ENCODE data around the gene ABLIM3.

The ABLIM3 gene

GRCh38 chr5:149166128-149166527 lies 24.8 kb downstream of the ABLIM3 start:
- no peaks in the 10 kb centered on the region for H3K36me3 ChIP-seq (ENCODE audit: control insufficient read depth, insufficient read depth, low read length)
- no peaks in the 10 kb centered on the region for H3K27me3 ChIP-seq (ENCODE audit: control insufficient read depth, insufficient read depth, low read length)
- no peaks in the 10 kb centered on the region for H3K4me1 ChIP-seq (ENCODE audit: control insufficient read depth, insufficient read depth, low read length)
- H3K9me3 ChIP-seq (ENCODE audit: control insufficient read depth, low read length), result no peaks in the 10 kb centered on the region
- H3K4me3 ChIP-seq (ENCODE audit: low read length), result no peak overlapping the region
- no peak overlapping the region for H3K9ac ChIP-seq (ENCODE audit: low read length)

- Histone ChIP-seq H3K36me3 (ENCODE audit: control insufficient read depth, insufficient read depth, low read length) (no peaks in the 10 kb centered on the region), H3K9ac (ENCODE audit: low read length) (no peak overlapping the region), H3K27me3 (ENCODE audit: control insufficient read depth, insufficient read depth, low read length) (no peaks in the 10 kb centered on the region), H3K4me1 (ENCODE audit: control insufficient read depth, insufficient read depth, low read length) (no peaks in the 10 kb centered on the region), H3K4me3 (ENCODE audit: low read length) (no peak overlapping the region), H3K9me3 (ENCODE audit: control insufficient read depth, low read length) (no peaks in the 10 kb centered on the region)
Measured at GRCh38 chr5:149166591-149167100, 25.4 kb downstream of the ABLIM3 start.

DNA sequence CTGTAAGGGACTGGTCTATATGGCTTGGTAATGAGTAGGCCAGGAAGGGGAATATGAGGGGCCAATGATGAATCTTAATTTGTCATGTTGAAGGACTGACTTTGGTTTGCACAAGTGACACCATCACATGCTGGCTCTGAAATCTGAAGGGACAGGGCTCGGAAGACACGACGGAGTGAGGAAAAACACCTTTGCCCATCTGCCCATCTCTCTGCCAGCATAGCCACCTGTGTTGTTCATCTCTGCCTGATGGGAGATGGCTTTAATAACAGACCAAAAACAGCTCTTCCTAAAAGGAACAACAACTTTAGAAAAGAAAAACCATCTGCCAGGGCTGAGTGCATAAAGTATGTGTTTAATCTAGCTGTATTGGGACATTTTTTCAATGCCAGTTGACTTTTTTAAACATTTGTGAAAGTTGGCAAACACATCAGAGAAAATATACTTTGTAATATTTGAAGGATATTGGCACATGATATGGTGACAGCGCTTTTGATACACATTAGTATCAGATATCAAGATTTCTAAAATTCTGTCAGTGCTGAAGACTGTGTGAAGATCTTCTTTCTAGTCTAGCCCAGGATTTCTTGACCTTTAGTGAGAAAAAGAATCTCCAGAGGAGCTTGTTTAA lies 27.1 kb downstream of the ABLIM3 start:
- H3K9me3 ChIP-seq (ENCODE audit: control insufficient read depth, low read length), result no peaks in the 10 kb centered on the region
- no peak overlapping the region for H3K9ac ChIP-seq (ENCODE audit: low read length)
- no peaks in the 10 kb centered on the region for H3K27me3 ChIP-seq (ENCODE audit: control insufficient read depth, insufficient read depth, low read length)
- no peaks in the 10 kb centered on the region for H3K36me3 ChIP-seq (ENCODE audit: control insufficient read depth, insufficient read depth, low read length)
- H3K4me3 ChIP-seq (ENCODE audit: low read length), result no peak overlapping the region
- no peaks in the 10 kb centered on the region for H3K4me1 ChIP-seq (ENCODE audit: control insufficient read depth, insufficient read depth, low read length)

GRCh38 chr5:149170299-149170698 lies 29.0 kb downstream of the ABLIM3 start:
- Histone ChIP-seq H3K9me3 (ENCODE audit: control insufficient read depth, low read length) (no peaks in the 10 kb centered on the region), H3K4me3 (ENCODE audit: low read length) (no peak overlapping the region), H3K4me1 (ENCODE audit: control insufficient read depth, insufficient read depth, low read length) (no peaks in the 10 kb centered on the region), H3K36me3 (ENCODE audit: control insufficient read depth, insufficient read depth, low read length) (no peaks in the 10 kb centered on the region), H3K27me3 (ENCODE audit: control insufficient read depth, insufficient read depth, low read length) (no peaks in the 10 kb centered on the region), H3K9ac (ENCODE audit: low read length) (no peak overlapping the region)

- Histone ChIP-seq H3K27me3 (ENCODE audit: control insufficient read depth, insufficient read depth, low read length) (no peaks in the 10 kb centered on the region), H3K36me3 (ENCODE audit: control insufficient read depth, insufficient read depth, low read length) (no peaks in the 10 kb centered on the region), H3K4me3 (ENCODE audit: low read length) (no peak overlapping the region), H3K9ac (ENCODE audit: low read length) (no peak overlapping the region), H3K9me3 (ENCODE audit: control insufficient read depth, low read length) (no peaks in the 10 kb centered on the region), H3K4me1 (ENCODE audit: control insufficient read depth, insufficient read depth, low read length) (no peaks in the 10 kb centered on the region)
Measured at GRCh38 chr5:149172261-149172660, 31.0 kb downstream of the ABLIM3 start.

GRCh38 chr5:149172709-149173505 lies 31.6 kb downstream of the ABLIM3 start:
- Histone ChIP-seq H3K9ac (ENCODE audit: low read length) (no peak overlapping the region), H3K27me3 (ENCODE audit: control insufficient read depth, insufficient read depth, low read length) (no peaks in the 10 kb centered on the region), H3K4me1 (ENCODE audit: control insufficient read depth, insufficient read depth, low read length) (no peaks in the 10 kb centered on the region), H3K9me3 (ENCODE audit: control insufficient read depth, low read length) (no peaks in the 10 kb centered on the region), H3K36me3 (ENCODE audit: control insufficient read depth, insufficient read depth, low read length) (no peaks in the 10 kb centered on the region), H3K4me3 (ENCODE audit: low read length) (no peak overlapping the region)

DNA sequence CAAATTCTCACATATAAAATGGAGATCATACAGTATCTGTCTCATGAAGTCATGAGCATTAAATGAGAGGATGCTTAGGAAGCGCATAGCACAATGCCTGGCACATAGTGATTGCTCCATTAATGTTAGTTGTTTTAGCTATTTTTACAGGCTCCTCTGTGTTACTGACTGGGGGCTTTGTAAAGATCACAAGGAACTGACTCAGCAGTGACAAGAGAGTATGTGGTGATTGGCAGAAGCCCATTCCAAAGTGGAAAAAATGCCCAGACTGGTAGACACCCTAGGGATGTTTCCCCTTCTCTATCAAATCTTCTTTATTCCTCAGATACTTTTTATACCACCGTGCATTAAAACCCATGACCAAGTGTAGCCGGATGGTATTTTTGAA lies 33.5 kb downstream of the ABLIM3 start:
- Histone ChIP-seq H3K27me3 (ENCODE audit: control insufficient read depth, insufficient read depth, low read length) (no peaks in the 10 kb centered on the region), H3K36me3 (ENCODE audit: control insufficient read depth, insufficient read depth, low read length) (no peaks in the 10 kb centered on the region), H3K4me1 (ENCODE audit: control insufficient read depth, insufficient read depth, low read length) (no peaks in the 10 kb centered on the region), H3K9ac (ENCODE audit: low read length) (no peak overlapping the region), H3K4me3 (ENCODE audit: low read length) (no peak overlapping the region), H3K9me3 (ENCODE audit: control insufficient read depth, low read length) (no peaks in the 10 kb centered on the region)

GRCh38 chr5:149175346-149176105 lies 34.2 kb downstream of the ABLIM3 start:
- H3K4me1 ChIP-seq (ENCODE audit: control insufficient read depth, insufficient read depth, low read length), result no peaks in the 10 kb centered on the region
- no peak overlapping the region for H3K4me3 ChIP-seq (ENCODE audit: low read length)

GRCh38 chr5:149177339-149177843 lies 36.1 kb downstream of the ABLIM3 start:
- no peaks in the 10 kb centered on the region for H3K4me1 ChIP-seq (ENCODE audit: control insufficient read depth, insufficient read depth, low read length)
- H3K4me3 ChIP-seq (ENCODE audit: low read length), result no peak overlapping the region

More at GRCh38 chr5:149175346-149176105, 34.2 kb downstream of the ABLIM3 start:
- H3K9ac ChIP-seq (ENCODE audit: low read length), result no peak overlapping the region
- H3K9me3 ChIP-seq (ENCODE audit: control insufficient read depth, low read length), result no peaks in the 10 kb centered on the region
- H3K36me3 ChIP-seq (ENCODE audit: control insufficient read depth, insufficient read depth, low read length), result no peaks in the 10 kb centered on the region
- no peaks in the 10 kb centered on the region for H3K27me3 ChIP-seq (ENCODE audit: control insufficient read depth, insufficient read depth, low read length)

DNA sequence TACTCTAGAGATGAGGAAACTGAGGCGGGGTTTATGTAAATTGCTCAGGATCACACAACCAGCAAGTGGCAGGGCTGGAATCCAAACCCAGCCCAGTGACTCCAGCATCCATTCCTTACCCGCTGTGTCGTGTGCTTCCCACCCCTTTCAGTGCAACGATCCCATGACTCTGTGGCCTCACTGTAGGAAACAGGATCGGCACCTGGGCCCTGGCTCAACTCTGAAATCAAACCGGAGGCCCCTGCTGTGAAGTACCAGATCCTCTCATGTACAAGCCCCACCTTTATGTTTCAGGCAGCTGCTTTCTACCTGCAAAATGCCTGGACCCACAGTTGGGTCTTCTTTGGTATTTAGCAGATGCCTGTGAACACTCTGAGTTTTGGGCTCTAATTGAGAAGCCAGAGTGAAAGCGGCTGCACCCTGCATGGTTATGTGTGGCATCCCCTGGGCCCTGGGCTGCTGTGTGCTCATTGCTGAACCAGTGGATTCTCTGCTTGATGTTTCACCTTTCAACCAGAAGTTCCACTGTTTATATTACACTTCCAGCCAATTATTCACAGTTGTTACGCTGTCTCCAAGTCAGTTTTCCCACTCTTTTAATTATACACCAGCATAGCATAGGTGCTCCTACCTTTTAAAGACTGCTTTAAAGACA lies 36.7 kb downstream of the ABLIM3 start:
- no peaks in the 10 kb centered on the region for H3K27me3 ChIP-seq (ENCODE audit: control insufficient read depth, insufficient read depth, low read length)
- H3K4me1 ChIP-seq (ENCODE audit: control insufficient read depth, insufficient read depth, low read length), result no peaks in the 10 kb centered on the region
- no peaks in the 10 kb centered on the region for H3K9me3 ChIP-seq (ENCODE audit: control insufficient read depth, low read length)
- H3K9ac ChIP-seq (ENCODE audit: low read length), result no peak overlapping the region
- H3K36me3 ChIP-seq (ENCODE audit: control insufficient read depth, insufficient read depth, low read length), result no peaks in the 10 kb centered on the region
- no peak overlapping the region for H3K4me3 ChIP-seq (ENCODE audit: low read length)

More at GRCh38 chr5:149177339-149177843, 36.1 kb downstream of the ABLIM3 start:
- no peaks in the 10 kb centered on the region for H3K9me3 ChIP-seq (ENCODE audit: control insufficient read depth, low read length)
- no peaks in the 10 kb centered on the region for H3K27me3 ChIP-seq (ENCODE audit: control insufficient read depth, insufficient read depth, low read length)
- no peaks in the 10 kb centered on the region for H3K36me3 ChIP-seq (ENCODE audit: control insufficient read depth, insufficient read depth, low read length)
- H3K9ac ChIP-seq (ENCODE audit: low read length), result no peak overlapping the region

- Histone ChIP-seq H3K36me3 (ENCODE audit: control insufficient read depth, insufficient read depth, low read length) (no peaks in the 10 kb centered on the region), H3K27me3 (ENCODE audit: control insufficient read depth, insufficient read depth, low read length) (no peaks in the 10 kb centered on the region), H3K9ac (ENCODE audit: low read length) (no peak overlapping the region)
Measured at GRCh38 chr5:149181732-149182131, 40.4 kb downstream of the ABLIM3 start.

More at GRCh38 chr5:149181732-149182131, 40.4 kb downstream of the ABLIM3 start:
- Histone ChIP-seq H3K4me3 (ENCODE audit: low read length) (no peak overlapping the region), H3K9me3 (ENCODE audit: control insufficient read depth, low read length) (no peaks in the 10 kb centered on the region), H3K4me1 (ENCODE audit: control insufficient read depth, insufficient read depth, low read length) (no peaks in the 10 kb centered on the region)
